GM12872 (cell line): ENCODE measurements around the gene RHBDD2.

Source experiments
- CTCF ChIP-seq: IDR thresholded peaks from 3 replicates; pipeline ENCODE4 v1.5.1; 2011; ENCODE audit warnings: low read depth, mild to moderate bottlenecking, low read length, moderate library complexity; ENCODE audit not compliant: insufficient read depth

The RHBDD2 gene

GRCh38 chr7:75914169-75914654 is 35.4 kb downstream of the RHBDD2 start:
- TF ChIP-seq CTCF: no peak

- no peak for TF ChIP-seq CTCF
These were observed 36.0 kb downstream of the RHBDD2 start, which contains the start of gene POR for GRCh38 chr7:75914655-75915415. TSS of gene POR (plus strand) at chr7:75915155. CDS start at chr7:75954002, 38,847 bp downstream.

GRCh38 chr7:75915416-75916156 is 36.8 kb downstream of the RHBDD2 start:
- TF ChIP-seq CTCF: 0 out of 3 replicates have a peak, but pooled peaks have one; percentile 6

DNA sequence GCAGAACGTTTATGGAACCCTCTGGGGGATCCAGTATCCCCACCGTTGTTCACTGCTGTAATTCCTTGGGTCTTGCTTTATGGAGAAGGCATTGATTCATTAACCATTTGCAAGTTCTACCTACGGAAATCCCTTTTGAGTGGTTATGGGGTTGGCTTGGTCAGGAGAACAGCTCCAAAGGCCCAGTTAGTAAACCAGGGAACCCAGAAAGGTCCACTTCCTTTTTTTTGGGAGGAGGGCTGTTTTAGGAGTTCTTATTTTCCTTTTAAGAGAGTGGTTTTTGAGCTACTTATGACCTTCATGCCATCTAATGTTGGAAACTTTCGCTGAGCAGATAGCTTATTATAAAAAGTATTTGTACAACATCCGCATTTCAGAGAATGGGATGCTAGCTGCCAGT is 37.4 kb downstream of the RHBDD2 start:
- no peak for TF ChIP-seq CTCF

DNA sequence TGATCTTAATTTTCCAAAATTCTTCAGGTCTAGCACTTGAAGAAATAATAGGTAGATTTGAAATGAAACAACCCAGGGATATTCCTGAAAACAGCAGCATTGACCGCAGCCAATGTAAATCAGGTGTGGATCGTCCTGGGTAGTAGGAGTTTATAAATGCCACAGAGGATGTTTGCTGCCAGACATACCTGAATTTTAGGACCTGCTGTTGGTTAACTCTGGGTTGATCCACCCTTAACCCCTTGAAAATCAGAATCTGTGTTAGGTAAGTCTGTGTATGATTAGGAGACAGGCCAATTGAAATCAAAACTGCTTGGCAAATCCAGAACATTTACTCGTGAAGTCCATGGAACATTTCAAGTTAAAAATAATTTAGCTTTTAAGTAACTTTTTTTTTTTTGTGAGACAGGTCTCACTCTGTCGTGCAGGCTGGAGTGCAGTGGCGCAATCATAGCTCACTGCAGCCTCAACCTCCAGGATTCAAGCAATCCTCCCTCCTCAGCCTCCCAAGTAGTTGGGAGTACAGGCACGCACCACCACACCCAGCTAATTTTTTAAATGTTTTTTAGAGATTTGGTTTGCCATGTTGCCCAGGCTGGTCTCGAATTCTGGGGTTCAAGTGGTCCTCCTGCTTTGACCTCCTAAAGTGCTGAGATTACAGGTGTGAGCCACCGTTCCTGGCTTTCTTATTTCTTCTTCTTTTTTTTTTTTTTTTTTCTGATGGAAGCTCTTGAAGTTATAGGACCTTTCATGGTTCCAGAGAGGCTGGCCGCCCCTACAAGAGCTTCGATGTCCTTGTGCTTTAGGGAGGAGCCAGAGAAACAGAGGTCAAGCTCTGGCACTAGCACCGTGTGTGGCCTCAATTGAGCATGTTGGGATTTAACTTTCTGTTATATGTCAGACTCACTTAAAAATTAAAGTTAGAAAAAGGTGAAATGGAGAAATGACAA is 38.1 kb downstream of the RHBDD2 start:
- TF ChIP-seq CTCF: no peak

DNA sequence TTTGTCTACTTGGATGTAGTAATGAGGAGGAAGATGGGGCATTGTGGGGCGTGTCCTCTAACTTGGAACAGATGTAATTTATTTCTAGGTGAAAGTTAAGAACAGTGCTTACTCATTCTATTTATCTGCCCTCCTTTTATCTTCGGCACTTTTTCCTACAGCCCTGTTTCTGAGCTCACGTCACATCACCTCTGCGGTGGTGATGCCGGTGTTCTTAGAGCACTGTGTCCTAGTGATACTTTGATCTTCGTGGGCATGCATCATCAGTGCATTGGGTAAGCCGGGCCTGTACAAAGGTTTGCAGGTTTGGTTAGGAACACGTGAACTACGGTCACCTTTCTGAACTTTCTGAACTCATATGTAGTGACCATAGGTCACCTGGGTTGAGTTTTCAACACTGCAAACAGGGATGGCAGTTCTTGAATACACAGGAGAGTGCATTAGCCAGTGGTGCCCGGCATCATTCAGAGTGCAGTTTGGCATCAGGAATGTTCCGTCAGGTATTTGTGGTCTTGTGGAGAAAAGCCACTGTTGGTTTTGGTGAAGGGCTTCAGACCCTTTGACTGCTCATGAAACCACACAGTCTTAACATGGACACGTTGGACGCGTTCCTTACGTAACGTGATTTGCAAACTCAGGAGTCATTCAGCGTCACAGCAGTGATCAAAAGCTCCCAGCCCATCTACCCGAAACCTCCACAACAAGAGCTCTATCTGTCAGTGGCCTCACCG is 41.8 kb downstream of the RHBDD2 start:
- TF ChIP-seq CTCF: no peak
